GM12878 (cell line): ENCODE data around the gene DIP2B. TPM values are rescaled to one million over a fixed set of nuclear protein-coding genes. Genes with fewer than 3 reads are reported as not detected.

ENCODE experiments used
- ATAC-seq: fragments of 200-7000 bp; cut with Tn5 transposase; 3 replicates; pipeline ENCODE4 v1.9.1; 2020; ENCODE audit warnings: mild to moderate bottlenecking, moderate library complexity
- BruUV-seq: library from RNA; stranded (reverse); fragments of 400-500 nt; replicated peaks from 2 replicates; lab custom pipeline; 2021; lab: Mats Ljungman, UMichigan
- CTCF ChIA-PET: fragments of 300-600 bp; sonication (Branson Sonifier 250); formaldehyde crosslinking; extraction: SDS; loops from one replicate; lab custom pipeline; 2021; ENCODE audit warnings: inconsistent platforms; lab: Yijun Ruan, JAX
- POLR2A ChIA-PET: fragments of 350-600 bp; formaldehyde crosslinking; extraction: SDS; loops from one replicate; lab custom pipeline; 2021; ENCODE audit warnings: inconsistent platforms; lab: Charles Lee
- RAD21 ChIA-PET: fragments of 300-600 bp; sonication (Branson Sonifier 250); formaldehyde crosslinking; loops from one replicate; lab custom pipeline; 2023; ENCODE audit warnings: antibody characterized with exemption; ENCODE audit not compliant: unreplicated experiment; lab: Charles Lee
- SMC1A ChIA-PET: fragments of 300-600 bp; sonication (Branson Sonifier 250); formaldehyde crosslinking; loops from one replicate; lab custom pipeline; 2023; ENCODE audit not compliant: unreplicated experiment, uncharacterized antibody; lab: Charles Lee
- DNase-seq: peaks from one replicate; pipeline ENCODE4 v3.0.0-alpha.2; 2011; ENCODE audit warnings: low read depth, low spot score
- FAIRE-seq: peaks from 3 replicates; lab custom pipeline; 2011; peaks lifted over from hg19 to GRCh38; lab: Jason Lieb, UNC
- H2AFZ ChIP-seq: 2 replicates; pipeline ENCODE4 v1.6.0; 2011; ENCODE audit warnings: low read depth, low read length, control low read depth; ENCODE audit not compliant: control insufficient read depth
- H3K27ac ChIP-seq: 2 replicates; pipeline ENCODE4 v1.5.1; 2011; ENCODE audit warnings: control low read depth; ENCODE audit not compliant: control insufficient read depth, insufficient read depth
- H3K27me3 ChIP-seq, 2 experiments: replicated peaks in 1 of 2; 2 replicates each; pipeline versions ENCODE4 v1.6.0 to v1.6.1; 2011; ENCODE audit warnings: low read length in 1 of 2; ENCODE audit not compliant: control insufficient read depth in 2 of 2, insufficient read depth in 2 of 2
- H3K36me3 ChIP-seq, 2 experiments: 2 replicates each; pipeline ENCODE4 v1.5.1; 2011; ENCODE audit warnings: low read length in 1 of 2; ENCODE audit not compliant: control insufficient read depth in 2 of 2, insufficient read depth in 2 of 2
- H3K4me1 ChIP-seq: 2 replicates; pipeline ENCODE4 v1.6.1; 2011; ENCODE audit warnings: mild to moderate bottlenecking, low read length, moderate library complexity, mixed read lengths; ENCODE audit not compliant: control insufficient read depth, insufficient read depth
- H3K4me2 ChIP-seq: 2 replicates; pipeline ENCODE4 v1.6.0; 2011; ENCODE audit warnings: control low read depth; ENCODE audit not compliant: control insufficient read depth, insufficient read depth
- H3K4me3 ChIP-seq: fragments of 200-600 bp; sonication (generic); 2 replicates; pipeline ENCODE4 v1.5.1; 2016
- H3K79me2 ChIP-seq: 2 replicates; pipeline ENCODE4 v1.6.0; 2011; ENCODE audit warnings: low read length; ENCODE audit not compliant: control insufficient read depth, insufficient read depth
- H3K9ac ChIP-seq: 2 replicates; pipeline ENCODE4 v1.8.0; 2011; ENCODE audit warnings: low read length, control low read depth, mixed read lengths; ENCODE audit not compliant: control insufficient read depth, insufficient read depth
- H3K9me3 ChIP-seq: replicated peaks from 3 replicates; pipeline ENCODE4 v1.5.1; 2011; ENCODE audit warnings: mild to moderate bottlenecking, low read length; ENCODE audit not compliant: control insufficient read depth, insufficient read depth
- H4K20me1 ChIP-seq: 2 replicates; pipeline ENCODE4 v1.6.0; 2011; ENCODE audit not compliant: control insufficient read depth, insufficient read depth
- FOXM1 ChIP-seq: IDR thresholded peaks from 2 replicates; pipeline ENCODE4 v1.6.1; 2012; ENCODE audit warnings: low read depth, mild to moderate bottlenecking, inconsistent platforms, low read length, moderate library complexity
- POLR2AphosphoS2 ChIP-seq: IDR thresholded peaks from 2 replicates; pipeline ENCODE4 v1.6.1; 2011; ENCODE audit warnings: low read depth, mild to moderate bottlenecking, low read length, improper control_type of control experiment, moderate library complexity
- POU2F2 ChIP-seq: IDR thresholded peaks from 3 replicates; pipeline ENCODE4 v1.6.1; 2011; ENCODE audit warnings: low read depth, mild to moderate bottlenecking, low read length, borderline replicate concordance
- SMAD1 ChIP-seq: fragments of 450-650 bp; IDR thresholded peaks from 2 replicates; pipeline ENCODE4 v1.6.1; 2018; ENCODE audit warnings: mild to moderate bottlenecking, low read depth; ENCODE audit not compliant: partially characterized antibody
- SMARCA5 ChIP-seq: fragments of 450-650 bp; IDR thresholded peaks from 2 replicates; pipeline ENCODE4 v1.6.1; 2017; ENCODE audit warnings: mild to moderate bottlenecking
- SPI1 ChIP-seq: IDR thresholded peaks from 2 replicates; pipeline ENCODE4 v1.6.1; 2011; ENCODE audit warnings: low read depth, mild to moderate bottlenecking, low read length, moderate library complexity, borderline replicate concordance; ENCODE audit not compliant: insufficient read depth
- SRF ChIP-seq, 2 experiments: IDR thresholded peaks; 2 replicates each; pipeline ENCODE4 v1.6.1; 2011; ENCODE audit warnings: low read depth in 2 of 2, low read length in 2 of 2, mild to moderate bottlenecking in 1 of 2, moderate library complexity in 1 of 2
- USF1 ChIP-seq: IDR thresholded peaks from 2 replicates; pipeline ENCODE4 v1.6.1; 2011; ENCODE audit warnings: borderline replicate concordance, low read depth, mild to moderate bottlenecking, moderate library complexity, mixed read lengths, low read length; ENCODE audit not compliant: insufficient read depth; ENCODE audit errors: extremely low read length
- WRNIP1 ChIP-seq: IDR thresholded peaks from 2 replicates; pipeline ENCODE4 v1.6.1; 2011; ENCODE audit warnings: low read depth, low read length, improper control_type of control experiment, borderline replicate concordance
- YY1 ChIP-seq: IDR thresholded peaks from 2 replicates; pipeline ENCODE4 v1.6.1; 2011; ENCODE audit warnings: low read depth, mild to moderate bottlenecking, low read length
- ZNF207 ChIP-seq: fragments of 450-650 bp; IDR thresholded peaks from 2 replicates; pipeline ENCODE4 v1.6.1; 2014; ENCODE audit warnings: antibody characterized with exemption, mild to moderate bottlenecking, borderline replicate concordance
- WGBS: methylation state at CpG from one replicate; pipeline ENCODE4 v1.1.6; 2016; ENCODE audit warnings: low lambda C conversion rate; ENCODE audit not compliant: insufficient replicate concordance, insufficient coverage; ENCODE audit errors: missing lambda C conversion rate; 5-methylcytosine and 5-hydroxymethylcytosine counted together
- in situ Hi-C: fragments of 300-500 bp; cut with MboI; formaldehyde crosslinking; loops from 9 replicates; pipeline ENCODE4 v1.14.3; 2018; ENCODE audit warnings: mixed read lengths
- intact Hi-C: fragments of 100-400 bp; cut with micrococcal nuclease; formaldehyde crosslinking; loops from one replicate; pipeline ENCODE4 v1.14.2; 2022; ENCODE audit not compliant: unreplicated experiment
- polyA plus RNA-seq, 11 experiments: library from polyadenylated mRNA; depleted of rRNA in 4 of 11; unstranded in 6 of 11; stranded (reverse) in 5 of 11; fragments of >200 nt; fragmentation: Nextera tagmentation in 4 of 11; fragmentation: Illumina TruSeq in 1 of 11; extraction: Ambion mirVana in 4 of 11; extraction: Trizol in 1 of 11; gene quantifications; 1 replicate in 1 of 11; 2 replicates in 10 of 11; pipeline versions ENCODE4 v1.2.1 to v1.2.3, GENCODE V29; 2011 to 2016; ENCODE audit warnings: inconsistent platforms in 2 of 11, missing spikeins in 2 of 11, low read depth in 1 of 11
- total RNA-seq, 4 experiments: library from RNA; depleted of rRNA in 3 of 4; stranded (reverse); fragments of >200 nt in 3 of 4; fragmentation: Illumina TruSeq in 1 of 4; extraction: Trizol in 1 of 4; gene quantifications; 2 replicates each; pipeline versions ENCODE4 v1.2.1 to v1.2.3, GENCODE V29; 2013 to 2021
- TF ChIP-seq, protein P1 (sequence below): IDR thresholded peaks from 2 replicates; pipeline ENCODE4 v1.6.1; 2012; ENCODE audit warnings: low read depth, low read length, improper control_type of control experiment

DIP2B gene
- total and polyA plus RNA-seq, 10 of the 15 experiments (the other 5 are each of a cell fraction or from before 2014, with no cell fraction given): 4.5 to 30.0 (median 18.6) TPM

- no peak overlapping the region for H2AFZ ChIP-seq
- ATAC-seq (no peak), FAIRE-seq (no peak), DNase-seq (no peak)
- BruUV-seq: no TSS peak
- no peaks in the 10 kb centered on the region for H4K20me1 ChIP-seq
- H3K36me3 ChIP-seq: no peaks in the 10 kb centered on the region
- no peak overlapping the region for H3K27ac ChIP-seq
- WGBS: 37% methylated on average over 4 of the region's 4 CpGs
- no peaks in the 10 kb centered on the region for H3K9me3 ChIP-seq
- in situ Hi-C loops (no loop called here), intact Hi-C loops (no loop called here)
- ChIA-PET RAD21 (no interaction called here), POLR2A (no interaction called here), SMC1A (interaction anchor here (1.1 to 1.4 kb wide), 3 partner anchors 9 to 223 kb away, joined by 3 to 4 read pairs (median 3); no protein-coding TSS in a partner anchor), CTCF (interaction anchor here (0.6 to 1.1 kb wide), 3 partner anchors 21 to 611 kb away, joined by 3 read pairs; no protein-coding TSS in a partner anchor)
- no peaks in the 10 kb centered on the region for H3K27me3 ChIP-seq
- no peaks in the 10 kb centered on the region for H3K79me2 ChIP-seq
- no peaks in the 10 kb centered on the region for H3K4me1 ChIP-seq
- no peak overlapping the region for H3K4me2 ChIP-seq
- H3K4me3 ChIP-seq: no peak overlapping the region
- no peak overlapping the region for H3K9ac ChIP-seq
- TF ChIP-seq POU2F2 (no peak), ZNF207 (no peak), SMAD1 (no peak), POLR2AphosphoS2 (no peak)
- TF ChIP-seq, all 136 proteins: peak for 0
These were observed 22.2 kb upstream of the DIP2B start for GRCh38 chr12:50482571-50482970.

DNA sequence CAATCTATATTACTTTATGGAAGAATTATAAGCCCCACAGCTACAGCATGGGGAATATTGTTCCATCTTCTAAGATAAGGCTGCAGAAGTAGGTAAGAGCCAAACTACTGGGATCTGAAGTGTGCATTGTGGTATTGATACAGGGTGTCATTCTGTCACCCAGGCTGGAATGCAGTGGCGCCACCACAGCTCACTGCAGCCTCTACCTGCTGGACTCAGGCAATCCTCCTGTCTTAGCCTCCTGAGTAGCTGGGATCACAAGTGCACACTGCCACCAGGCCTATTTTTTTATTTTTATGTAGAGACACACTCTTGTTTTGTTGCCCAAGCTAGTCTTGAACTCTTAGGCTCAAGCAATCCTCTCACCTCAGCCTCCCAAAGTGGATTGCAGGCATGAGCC lies 21.3 kb upstream of the DIP2B start:
- ATAC-seq (no peak), FAIRE-seq (no peak), DNase-seq (no peak)
- in situ Hi-C loops (no loop called here), intact Hi-C loops (no loop called here)
- no TSS peak for BruUV-seq
- no peaks in the 10 kb centered on the region for H3K4me1 ChIP-seq
- H3K9ac ChIP-seq: no peak overlapping the region
- ChIA-PET CTCF (interaction anchor here (1.1 kb wide), 1 partner anchor 20 kb away, joined by 3 read pairs; no protein-coding TSS in a partner anchor), POLR2A (no interaction called here), SMC1A (interaction anchor here (1.1 to 1.4 kb wide), 3 partner anchors 10 to 224 kb away, joined by 3 to 4 read pairs (median 3); no protein-coding TSS in a partner anchor), RAD21 (no interaction called here)
- no peaks in the 10 kb centered on the region for H3K9me3 ChIP-seq
- no peaks in the 10 kb centered on the region for H3K79me2 ChIP-seq
- H3K4me3 ChIP-seq: no peak overlapping the region
- H3K36me3 ChIP-seq: no peaks in the 10 kb centered on the region
- no peak overlapping the region for H3K4me2 ChIP-seq
- WGBS: 100% methylated on average over 1 of the region's 1 CpG
- TF ChIP-seq ZNF207 (no peak), SPI1 (no peak), SMARCA5 (no peak), FOXM1 (no peak), SRF (IDR thresholded peaks at IDR 0.05; ENCODE audit: low read depth in 2 of 2, low read length in 2 of 2) (no peak), USF1 (no peak), WRNIP1 (no peak), YY1 (no peak)
- TF ChIP-seq, protein P1, sequence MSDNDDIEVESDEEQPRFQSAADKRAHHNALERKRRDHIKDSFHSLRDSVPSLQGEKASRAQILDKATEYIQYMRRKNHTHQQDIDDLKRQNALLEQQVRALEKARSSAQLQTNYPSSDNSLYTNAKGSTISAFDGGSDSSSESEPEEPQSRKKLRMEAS: no peak
- no peaks in the 10 kb centered on the region for H4K20me1 ChIP-seq
- H3K27me3 ChIP-seq: no peaks in the 10 kb centered on the region
- H2AFZ ChIP-seq: no peak overlapping the region
- H3K27ac ChIP-seq: no peak overlapping the region
